DMS153 treated with DMSO at 0.1 percent for 48 hours (cell line): Measurements from ENCODE around the gene HIGD1A.

Source experiments
- DNase-seq: peaks from one replicate; lab custom pipeline; 2025; ENCODE audit not compliant: unreplicated experiment; lab: John Stamatoyannopoulos, UW

The HIGD1A gene

GRCh38 chr3:42804106-42804830 lies at the start of gene HIGD1A:
Gene HIGD1A, minus strand, starts transcription at chr3:42804490. Its CDS starts 10,237 bp downstream, at chr3:42794253.
- peak; percentile 63 for DNase-seq

DNA sequence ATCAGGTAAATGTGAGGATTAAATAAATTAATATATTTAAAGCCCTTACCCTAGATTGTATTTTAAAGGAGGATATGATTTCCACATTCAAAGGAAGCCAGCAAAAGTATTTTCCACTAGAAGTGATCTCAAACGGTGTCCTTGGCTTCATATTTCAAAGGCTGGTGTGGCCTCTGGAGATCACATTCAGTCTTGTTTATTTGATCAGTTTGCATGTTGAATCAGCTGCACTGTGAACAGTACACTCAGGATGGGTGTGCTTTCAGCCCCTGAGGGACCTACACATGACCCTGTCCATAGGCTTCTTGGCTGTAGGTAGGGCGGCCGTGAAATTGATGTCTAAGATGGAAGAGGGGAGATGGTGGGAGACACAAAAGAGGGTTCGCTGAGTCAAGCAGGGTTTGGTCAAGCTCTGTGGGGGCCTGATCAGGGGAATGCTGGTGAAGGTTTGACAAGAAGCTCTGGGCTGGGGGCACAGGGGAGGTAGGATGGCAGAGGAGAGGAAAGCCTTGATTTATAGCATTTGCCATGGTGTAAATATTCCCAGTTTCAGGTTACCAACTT lies 49.5 kb upstream of the HIGD1A start:
- peak; percentile 32 for DNase-seq

- DNase-seq = no peak
Measured at GRCh38 chr3:42853056-42853455, 48.8 kb upstream of the HIGD1A start.

DNA sequence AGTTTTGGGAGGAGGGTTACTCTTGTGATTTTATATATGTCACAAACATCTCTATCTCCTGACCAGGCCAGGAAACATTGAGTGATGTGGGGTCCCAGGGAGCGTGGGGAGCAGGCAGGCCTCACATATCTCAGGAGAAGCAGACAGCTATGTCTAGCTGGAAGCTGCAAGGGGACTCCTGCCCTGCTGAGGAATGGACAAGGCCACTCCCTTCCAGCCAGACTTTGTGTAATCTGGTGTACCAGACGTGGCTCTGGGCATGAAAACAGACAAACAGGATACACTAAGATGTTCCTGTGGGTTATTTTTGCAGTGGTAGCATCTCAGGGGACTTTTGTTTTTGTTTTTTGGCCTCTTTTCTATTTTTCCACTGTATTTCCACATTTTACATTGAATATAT lies 48.2 kb upstream of the HIGD1A start:
- DNase-seq = no peak

- DNase-seq = no peak
Measured at GRCh38 chr3:42851228-42851834, 47.0 kb upstream of the HIGD1A start.

GRCh38 chr3:42850263-42850662 lies 46.0 kb upstream of the HIGD1A start:
- DNase-seq = no peak

DNA sequence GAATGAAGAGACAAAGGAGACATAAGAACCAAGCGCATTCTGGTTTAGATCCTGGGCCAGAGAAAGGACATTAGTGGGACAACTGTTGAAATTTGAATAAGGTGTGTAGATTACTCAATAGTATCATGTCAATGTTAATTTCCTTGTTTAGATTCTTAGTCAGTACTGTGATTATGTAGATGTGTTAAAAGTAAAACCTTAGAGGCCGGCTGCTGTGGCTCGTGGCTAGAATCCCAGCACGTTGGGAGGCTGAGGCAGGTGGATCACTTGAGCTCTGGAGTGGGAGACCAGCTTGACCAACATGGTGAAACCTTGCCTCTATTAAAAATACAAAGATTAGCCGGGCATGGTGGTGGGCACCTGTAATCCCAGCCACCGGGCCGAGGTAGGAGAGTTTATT lies 44.7 kb upstream of the HIGD1A start:
- DNase-seq = no peak

- DNase-seq = no peak
Measured at GRCh38 chr3:42847731-42848130, 43.4 kb upstream of the HIGD1A start.

GRCh38 chr3:42846685-42847522 lies 42.6 kb upstream of the HIGD1A start:
- no peak for DNase-seq

DNA sequence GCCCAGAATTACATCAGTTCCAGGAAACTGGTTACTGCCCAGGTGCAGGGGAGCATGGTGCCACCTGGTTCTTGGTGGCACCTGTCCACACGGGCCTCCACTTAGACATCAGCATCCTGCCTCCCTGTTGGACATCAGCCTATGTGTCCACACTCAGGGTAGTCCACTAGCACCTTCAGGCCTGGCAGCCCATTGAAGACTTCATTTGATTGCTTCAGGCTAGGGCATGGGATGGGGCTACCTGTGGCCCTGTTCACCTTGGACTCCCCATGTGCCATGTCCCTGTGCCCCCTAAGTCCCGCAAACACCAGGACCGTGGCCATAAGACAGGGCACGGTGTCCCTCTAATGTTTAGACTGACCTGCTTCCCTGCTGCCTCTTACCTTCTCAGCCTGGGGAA lies 40.5 kb upstream of the HIGD1A start:
- no peak for DNase-seq

GRCh38 chr3:42844412-42844713 lies 40.1 kb upstream of the HIGD1A start:
- no peak for DNase-seq

DNA sequence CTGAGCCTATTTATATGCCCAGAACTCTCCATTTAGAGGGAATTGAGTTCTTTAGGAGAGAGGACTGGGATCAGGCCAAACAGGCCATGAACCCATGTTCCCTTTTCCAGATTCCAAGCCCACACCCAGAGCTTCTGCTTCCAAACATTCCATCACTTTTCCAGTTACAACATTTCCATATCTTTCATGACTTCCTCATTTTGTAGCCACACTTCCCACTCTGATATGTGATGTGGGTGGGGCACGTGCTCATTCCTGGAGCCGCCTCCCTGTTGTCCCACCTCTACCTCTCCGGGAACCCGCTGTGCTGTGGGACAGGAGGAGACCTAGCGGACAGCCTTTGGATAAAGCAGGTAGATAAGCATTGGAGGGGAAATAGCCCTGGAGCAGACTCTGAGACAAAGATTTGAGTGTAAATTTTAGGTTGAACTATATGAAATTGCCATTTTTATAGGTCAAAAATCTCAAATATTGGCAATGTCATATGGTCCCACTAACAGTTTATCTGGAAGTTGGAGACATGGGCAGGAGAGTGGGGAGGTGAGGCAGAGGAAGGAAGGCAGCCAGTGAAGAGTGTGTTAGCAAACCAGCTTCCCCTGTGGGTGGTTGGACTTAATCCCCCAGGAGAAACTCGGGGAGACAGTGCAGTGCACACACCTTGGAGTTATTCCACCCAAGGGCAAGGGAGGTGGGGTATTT lies 39.6 kb upstream of the HIGD1A start:
- DNase-seq = no peak

DNA sequence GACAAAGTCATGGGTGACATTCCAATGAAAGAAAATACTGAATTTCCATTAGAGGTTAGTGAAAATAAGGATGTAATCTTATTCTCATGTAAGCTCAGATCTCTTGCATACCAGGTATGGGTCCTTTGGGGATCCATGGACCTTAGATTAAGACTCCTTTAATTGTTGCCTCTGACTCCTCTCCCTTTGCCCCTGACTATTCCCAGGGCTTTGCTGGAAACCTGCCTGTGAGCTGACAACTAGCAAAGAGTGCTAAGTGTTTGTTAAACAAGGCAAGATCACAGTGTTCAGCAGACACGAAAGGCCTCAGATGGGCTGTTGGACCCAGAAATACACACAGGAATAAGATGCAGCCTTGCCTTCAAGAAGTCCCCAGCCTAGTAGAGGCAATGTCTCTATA lies 37.0 kb upstream of the HIGD1A start:
- DNase-seq = no peak

GRCh38 chr3:42839616-42840015 lies 35.3 kb upstream of the HIGD1A start:
- DNase-seq = no peak

- DNase-seq = no peak
Measured at GRCh38 chr3:42838571-42838970, 34.3 kb upstream of the HIGD1A start.

DNA sequence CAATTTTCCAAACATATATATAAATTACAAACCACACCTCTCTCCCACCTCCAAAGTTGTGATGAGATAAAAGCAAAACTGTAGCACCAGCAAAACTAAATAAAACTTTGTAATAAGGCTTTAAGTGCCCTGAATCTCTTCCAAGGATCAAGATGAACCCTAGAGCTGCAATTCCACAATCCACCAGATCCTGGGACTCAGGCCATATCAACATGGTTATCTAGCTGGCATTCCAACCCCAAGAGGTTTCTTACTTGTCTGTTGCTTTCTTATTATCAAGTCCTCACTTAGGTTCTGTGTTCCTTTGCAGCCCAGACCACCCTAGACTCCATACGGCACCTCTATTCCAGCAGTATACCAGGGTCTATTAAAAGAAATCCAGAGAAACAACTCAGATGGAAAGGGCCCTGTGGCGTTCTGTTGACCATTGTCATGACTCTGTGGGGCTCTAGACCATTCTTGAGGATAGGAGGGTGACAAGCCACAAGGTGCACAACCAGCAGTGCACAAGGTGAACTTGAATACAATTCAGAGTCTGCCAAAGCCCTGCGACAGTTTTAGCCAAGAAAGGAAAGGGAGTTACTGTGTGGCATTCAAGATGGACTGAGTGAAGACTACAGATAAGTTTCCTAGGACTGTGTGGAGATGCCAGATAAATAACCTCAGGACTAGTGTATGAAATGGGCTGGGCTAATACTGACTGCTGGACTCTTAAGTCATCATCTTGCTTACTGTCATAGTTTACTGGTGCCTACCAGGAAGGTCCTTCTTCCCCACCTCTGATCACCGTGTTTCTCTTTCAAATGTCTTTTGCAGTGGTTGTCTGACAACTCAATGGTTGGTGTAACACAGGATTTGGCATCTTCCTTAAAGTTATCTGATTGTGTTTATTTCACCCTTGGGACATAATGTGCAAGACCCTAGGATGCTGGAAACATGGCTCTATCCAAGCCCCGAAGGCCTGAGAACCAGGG lies 32.1 kb upstream of the HIGD1A start:
- DNase-seq = no peak

- DNase-seq = peak; percentile 6
Measured at GRCh38 chr3:42831321-42831713, 27.0 kb upstream of the HIGD1A start.

- DNase-seq = peak; percentile 19
Measured at GRCh38 chr3:42830437-42831320, 26.4 kb upstream of the HIGD1A start.
